Esophagus squamous epithelium (tissue), 5 donors: Measurements from ENCODE around the gene RFWD3. TPM values are rescaled to one million over a fixed set of nuclear protein-coding genes. Genes with fewer than 3 reads are reported as not detected.
A peak's percentile ranks its signal among the peaks of the same experiment; 100 is the strongest.

Source experiments
- DNase-seq: peaks from one replicate; lab custom pipeline; 2025; lab: John Stamatoyannopoulos, UW
- H3K27ac ChIP-seq, 4 donors: fragments of 200-600 bp; sonication (generic); one replicate each; pipeline ENCODE4 v1.5.1; 2016 to 2019; ENCODE audit warnings: mild to moderate bottlenecking in 1 of 4
- H3K27me3 ChIP-seq, 4 donors: fragments of 200-600 bp; sonication (generic); 1 replicate in 3 of 4; 2 replicates in 1 of 4; pipeline versions ENCODE4 v1.5.1 to v1.6.0; 2017 to 2021; ENCODE audit warnings: antibody characterized with exemption in 1 of 4
- H3K36me3 ChIP-seq, 3 donors: fragments of 200-600 bp; sonication (generic); one replicate each; pipeline ENCODE4 v1.5.1; 2016 to 2019
- H3K4me1 ChIP-seq, 3 donors: fragments of 200-600 bp; sonication (generic); one replicate each; pipeline ENCODE4 v1.5.1; 2017 to 2019
- H3K4me3 ChIP-seq, 4 donors: fragments of 200-600 bp; sonication (generic); 1 replicate in 3 of 4; 2 replicates in 1 of 4; pipeline ENCODE4 v1.5.1; 2016 to 2019; ENCODE audit warnings: mild to moderate bottlenecking in 2 of 4, moderate library complexity in 1 of 4
- H3K9me3 ChIP-seq, 3 donors: fragments of 200-600 bp; sonication (generic); one replicate each; pipeline ENCODE4 v1.5.1; 2016 to 2019
- POLR2A ChIP-seq, 4 donors: fragments of 450-650 bp; IDR thresholded peaks; one replicate each; pipeline ENCODE4 v1.6.1; 2017; ENCODE audit warnings: antibody characterized with exemption in 4 of 4, mild to moderate bottlenecking in 4 of 4, moderate library complexity in 3 of 4
- WGBS, 2 donors: methylation state at CpG; one replicate each; pipeline ENCODE4 v1.1.5; 2018; 5-methylcytosine and 5-hydroxymethylcytosine counted together
- intact Hi-C: fragments of 100-400 bp; cut with DNase I; formaldehyde crosslinking; loops from one replicate; pipeline ENCODE4 v1.15.0; 2022
- total RNA-seq, 4 donors: library from RNA; depleted of rRNA; stranded (reverse); fragments of >200 nt; gene quantifications; one replicate each; pipeline ENCODE4 v1.1.0, GENCODE V29; 2016
- TF ChIP-seq, protein P1 (sequence below), 6 experiments: fragments of 450-650 bp in 4 of 6; fragments of 200-600 bp in 2 of 6; sonication (generic) in 2 of 6; IDR thresholded peaks; one replicate each; pipeline ENCODE4 v1.5.1; 2016 to 2019; ENCODE audit warnings: antibody characterized with exemption in 6 of 6, mild to moderate bottlenecking in 4 of 6, moderate library complexity in 4 of 6
- donor health status: DM: yes; HTN: yes; CAD: no.

The RFWD3 gene
- total RNA-seq, 4 donors from 2014 or later: 10.1 to 35.2 (median 16.7) TPM

GRCh38 chr16:74577882-74578366 lies 88.8 kb downstream of the RFWD3 start:
- WGBS, 2 donors: 32 to 35% methylated on average over 2 of the region's 2 CpGs
- H3K36me3 ChIP-seq: no peaks in the 10 kb centered on the region
- intact Hi-C loops: no loop called here
- H3K9me3 ChIP-seq: no peaks in the 10 kb centered on the region
- no peak for DNase-seq
- H3K4me1 ChIP-seq: peaks cover 0 to 30% (median 13%) of the 10 kb centered on the region in 3 donors
- H3K27ac ChIP-seq: no peak overlapping the region
- no peak for TF ChIP-seq POLR2A (IDR thresholded peaks at IDR 0.05)
- no peaks in the 10 kb centered on the region for H3K27me3 ChIP-seq
- H3K4me3 ChIP-seq: no peak overlapping the region

GRCh38 chr16:74575807-74576643 lies 90.7 kb downstream of the RFWD3 start:
- 93 to 94% methylated on average over 11 to 12 of the region's 12 CpGs for WGBS, 2 donors
- Histone ChIP-seq H3K4me3 (no peak overlapping the region), H3K36me3 (no peaks in the 10 kb centered on the region), H3K27ac (no peak overlapping the region), H3K9me3 (no peaks in the 10 kb centered on the region), H3K4me1 (peaks cover 0 to 31% (median 13%) of the 10 kb centered on the region in 3 donors), H3K27me3 (no peaks in the 10 kb centered on the region)
- intact Hi-C loops: no loop called here
- no peak for TF ChIP-seq POLR2A (IDR thresholded peaks at IDR 0.05)
- TF ChIP-seq, protein P1, sequence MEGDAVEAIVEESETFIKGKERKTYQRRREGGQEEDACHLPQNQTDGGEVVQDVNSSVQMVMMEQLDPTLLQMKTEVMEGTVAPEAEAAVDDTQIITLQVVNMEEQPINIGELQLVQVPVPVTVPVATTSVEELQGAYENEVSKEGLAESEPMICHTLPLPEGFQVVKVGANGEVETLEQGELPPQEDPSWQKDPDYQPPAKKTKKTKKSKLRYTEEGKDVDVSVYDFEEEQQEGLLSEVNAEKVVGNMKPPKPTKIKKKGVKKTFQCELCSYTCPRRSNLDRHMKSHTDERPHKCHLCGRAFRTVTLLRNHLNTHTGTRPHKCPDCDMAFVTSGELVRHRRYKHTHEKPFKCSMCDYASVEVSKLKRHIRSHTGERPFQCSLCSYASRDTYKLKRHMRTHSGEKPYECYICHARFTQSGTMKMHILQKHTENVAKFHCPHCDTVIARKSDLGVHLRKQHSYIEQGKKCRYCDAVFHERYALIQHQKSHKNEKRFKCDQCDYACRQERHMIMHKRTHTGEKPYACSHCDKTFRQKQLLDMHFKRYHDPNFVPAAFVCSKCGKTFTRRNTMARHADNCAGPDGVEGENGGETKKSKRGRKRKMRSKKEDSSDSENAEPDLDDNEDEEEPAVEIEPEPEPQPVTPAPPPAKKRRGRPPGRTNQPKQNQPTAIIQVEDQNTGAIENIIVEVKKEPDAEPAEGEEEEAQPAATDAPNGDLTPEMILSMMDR (IDR thresholded peaks at IDR 0.05): no peak
- no peak for DNase-seq

DNA sequence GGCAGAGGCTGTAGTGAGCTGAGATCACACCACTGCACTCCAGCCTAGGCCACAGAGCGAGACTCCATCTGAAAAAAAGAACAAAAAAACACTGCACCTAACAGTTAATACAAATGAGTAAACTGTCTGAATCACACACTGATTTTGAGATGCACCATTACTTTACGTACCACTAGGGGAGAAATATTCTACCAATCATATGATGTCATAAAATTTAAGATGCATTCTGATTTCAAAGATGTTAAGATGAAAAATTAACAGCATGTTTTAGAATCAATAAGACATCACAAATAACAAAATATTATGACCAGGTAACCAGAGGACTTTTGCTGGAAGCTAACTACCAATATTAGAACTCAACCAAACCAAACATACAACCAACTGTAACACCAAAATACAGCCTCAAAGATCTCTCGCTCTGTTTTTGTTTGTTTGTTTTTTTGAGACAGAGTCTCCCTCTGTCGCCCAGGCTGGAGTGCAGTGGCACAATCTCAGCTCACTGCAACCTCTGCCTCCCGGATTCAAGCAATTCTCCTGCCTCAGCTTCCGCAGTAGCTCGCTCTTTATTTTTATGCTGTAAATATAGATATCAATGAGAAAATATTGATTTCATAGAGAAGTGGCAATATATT lies 91.4 kb downstream of the RFWD3 start:
- intact Hi-C loops: no loop called here
- no peaks in the 10 kb centered on the region for H3K36me3 ChIP-seq
- H3K9me3 ChIP-seq: no peaks in the 10 kb centered on the region
- DNase-seq: no peak
- H3K27me3 ChIP-seq: no peaks in the 10 kb centered on the region
- no peak overlapping the region for H3K4me3 ChIP-seq
- 87 to 95% methylated on average over 7 of the region's 7 CpGs for WGBS, 2 donors
- no peak overlapping the region for H3K27ac ChIP-seq
- no peak for TF ChIP-seq POLR2A (IDR thresholded peaks at IDR 0.05)
- TF ChIP-seq, protein P1 (IDR thresholded peaks at IDR 0.05): peak in 1 of 6 experiments; percentile 26
- peaks cover 0 to 38% (median 13%) of the 10 kb centered on the region in 3 donors for H3K4me1 ChIP-seq

DNA sequence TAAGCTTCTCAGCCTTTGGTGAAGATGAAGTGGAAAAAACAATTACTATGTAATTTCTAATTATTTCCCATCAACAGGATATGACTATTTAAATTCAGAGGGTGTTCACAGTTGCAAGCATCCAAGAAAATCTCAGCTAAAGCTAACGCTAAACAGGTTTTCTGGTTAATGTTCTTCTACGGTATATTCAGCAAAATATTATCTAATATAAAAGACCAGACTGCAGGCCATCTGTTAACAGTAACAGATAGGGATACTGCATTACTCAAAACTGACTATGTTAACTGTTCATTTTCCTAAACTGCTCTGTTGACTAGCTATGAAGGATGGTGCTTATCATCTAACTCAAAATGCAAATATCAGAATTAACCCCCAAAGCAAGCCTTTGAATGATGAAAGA lies 92.5 kb downstream of the RFWD3 start:
- H3K27me3 ChIP-seq: no peaks in the 10 kb centered on the region
- no peak for TF ChIP-seq POLR2A (IDR thresholded peaks at IDR 0.05)
- TF ChIP-seq, protein P1 (IDR thresholded peaks at IDR 0.05): no peak
- intact Hi-C loops: no loop called here
- H3K4me3 ChIP-seq: no peak overlapping the region
- H3K9me3 ChIP-seq: no peaks in the 10 kb centered on the region
- H3K36me3 ChIP-seq: no peaks in the 10 kb centered on the region
- 80 to 82% methylated on average over 2 of the region's 2 CpGs for WGBS, 2 donors
- DNase-seq: no peak
- no peak overlapping the region for H3K27ac ChIP-seq
- H3K4me1 ChIP-seq: peaks cover 0 to 50% (median 13%) of the 10 kb centered on the region in 3 donors

- no peak for DNase-seq
- TF ChIP-seq, protein P1 (IDR thresholded peaks at IDR 0.05): no peak
- TF ChIP-seq POLR2A (IDR thresholded peaks at IDR 0.05): no peak
- no peaks in the 10 kb centered on the region for H3K36me3 ChIP-seq
- intact Hi-C loops: no loop called here
- no peaks in the 10 kb centered on the region for H3K27me3 ChIP-seq
- H3K4me3 ChIP-seq: no peak overlapping the region
- H3K4me1 ChIP-seq: peaks cover 0 to 51% (median 10%) of the 10 kb centered on the region in 3 donors
- H3K27ac ChIP-seq: no peak overlapping the region
- no peaks in the 10 kb centered on the region for H3K9me3 ChIP-seq
- 72 to 74% methylated on average over 8 of the region's 8 CpGs for WGBS, 2 donors
Measured at GRCh38 chr16:74573622-74574021, 93.1 kb downstream of the RFWD3 start.

Other genes starting within 250 kb of the RFWD3 start
- gene CLEC18B, start 245.4 kb downstream of the RFWD3 start, total RNA-seq: 1 to 10 TPM in 2 of 4 donors, under 1 TPM in 2; 0.38 to 6.2 (median 2.6) TPM
- 10 to 100 TPM; 59.2 to 71.9 (median 60.8) TPM for gene GLG1, start 59.8 kb downstream of the RFWD3 start, total RNA-seq
- 10 to 100 TPM; 12.4 to 33.9 (median 22.1) TPM for gene MLKL, start 34.0 kb upstream of the RFWD3 start, total RNA-seq
- 1 to 10 TPM; 2.9 to 4.0 (median 3.3) TPM for gene FA2H, start 107.9 kb upstream of the RFWD3 start, total RNA-seq